RWPE1 (cell line): Measurements from ENCODE around the gene CCDC192.

Experiments used
- CTCF ChIA-PET: fragments of 350-600 bp; sonication (Branson Sonifier 250); formaldehyde crosslinking; extraction: SDS; loops from one replicate; lab custom pipeline; 2021; lab: Yijun Ruan, JAX
- POLR2A ChIA-PET: fragments of 400-600 bp; formaldehyde crosslinking; extraction: SDS; loops from one replicate; lab custom pipeline; 2020; ENCODE audit warnings: antibody characterized with exemption; ENCODE audit not compliant: low non-redundant PET; lab: Yijun Ruan, JAX
- DNase-seq: peaks from one replicate; pipeline ENCODE4 v3.0.0; 2012; ENCODE audit warnings: low spot score
- H3K27ac ChIP-seq: fragments of 450-650 bp; 2 replicates; pipeline ENCODE4 v1.5.1; 2017
- TF ChIP-seq, protein P1 (sequence below): fragments of 450-650 bp; conservative IDR thresholded peaks from 2 replicates; pipeline ENCODE4 v1.5.1; 2017; ENCODE audit warnings: low read depth, mild to moderate bottlenecking

Gene CCDC192

GRCh38 chr5:127871503-127872153 lies 168.4 kb downstream of the CCDC192 start:
- peak; percentile 22 for DNase-seq

DNA sequence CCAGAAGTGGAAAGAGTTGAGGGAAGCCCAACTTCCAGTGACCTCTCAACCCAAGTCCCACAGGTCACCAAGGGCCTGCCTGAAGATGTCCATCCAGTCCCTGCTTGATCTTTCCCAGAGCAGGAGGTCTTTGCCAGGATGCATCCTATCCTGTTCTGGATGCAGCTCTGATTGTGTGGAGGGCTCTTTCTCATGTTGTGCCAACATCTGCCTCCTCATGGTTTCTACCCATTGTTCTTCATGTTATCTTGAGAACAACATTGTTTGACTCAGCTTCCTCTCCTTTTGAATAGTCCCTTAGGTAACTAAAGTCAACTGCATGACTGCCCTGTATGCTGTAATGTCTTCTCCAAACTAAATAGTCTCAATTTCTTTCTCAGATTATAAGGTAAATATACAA lies 169.3 kb downstream of the CCDC192 start:
- peak overlapping the region; percentile 23; the same call in 1 of the 2 replicates for H3K27ac ChIP-seq
- DNase-seq, result no peak
- ChIA-PET POLR2A (no interaction called here), CTCF (interaction anchor here (1.0 to 1.9 kb wide), 2 partner anchors 114 to 329 kb away, joined by 3 to 8 read pairs; no protein-coding TSS in a partner anchor)
- TF ChIP-seq, protein P1, sequence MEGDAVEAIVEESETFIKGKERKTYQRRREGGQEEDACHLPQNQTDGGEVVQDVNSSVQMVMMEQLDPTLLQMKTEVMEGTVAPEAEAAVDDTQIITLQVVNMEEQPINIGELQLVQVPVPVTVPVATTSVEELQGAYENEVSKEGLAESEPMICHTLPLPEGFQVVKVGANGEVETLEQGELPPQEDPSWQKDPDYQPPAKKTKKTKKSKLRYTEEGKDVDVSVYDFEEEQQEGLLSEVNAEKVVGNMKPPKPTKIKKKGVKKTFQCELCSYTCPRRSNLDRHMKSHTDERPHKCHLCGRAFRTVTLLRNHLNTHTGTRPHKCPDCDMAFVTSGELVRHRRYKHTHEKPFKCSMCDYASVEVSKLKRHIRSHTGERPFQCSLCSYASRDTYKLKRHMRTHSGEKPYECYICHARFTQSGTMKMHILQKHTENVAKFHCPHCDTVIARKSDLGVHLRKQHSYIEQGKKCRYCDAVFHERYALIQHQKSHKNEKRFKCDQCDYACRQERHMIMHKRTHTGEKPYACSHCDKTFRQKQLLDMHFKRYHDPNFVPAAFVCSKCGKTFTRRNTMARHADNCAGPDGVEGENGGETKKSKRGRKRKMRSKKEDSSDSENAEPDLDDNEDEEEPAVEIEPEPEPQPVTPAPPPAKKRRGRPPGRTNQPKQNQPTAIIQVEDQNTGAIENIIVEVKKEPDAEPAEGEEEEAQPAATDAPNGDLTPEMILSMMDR, result no peak

More at GRCh38 chr5:127871503-127872153, 168.4 kb downstream of the CCDC192 start:
- POLR2A ChIA-PET, result no interaction called here
- TF ChIP-seq, protein P1, result no peak
- no peak overlapping the region for H3K27ac ChIP-seq
- CTCF ChIA-PET, result interaction anchor here (1.9 kb wide), 1 partner anchor 330 kb away, joined by 8 read pairs; no protein-coding TSS in a partner anchor

GRCh38 chr5:127875235-127876021 lies 172.2 kb downstream of the CCDC192 start:
- ChIA-PET CTCF (interaction anchor here (0.5 to 2.2 kb wide), 20 partner anchors 8 to 622 kb away, joined by 3 to 18 read pairs (median 3); partner anchors contain the start of gene SLC12A2), POLR2A (no interaction called here)
- no peak overlapping the region for H3K27ac ChIP-seq
- TF ChIP-seq, protein P1, result peak; percentile 60
- DNase-seq, result peak; percentile 64

DNA sequence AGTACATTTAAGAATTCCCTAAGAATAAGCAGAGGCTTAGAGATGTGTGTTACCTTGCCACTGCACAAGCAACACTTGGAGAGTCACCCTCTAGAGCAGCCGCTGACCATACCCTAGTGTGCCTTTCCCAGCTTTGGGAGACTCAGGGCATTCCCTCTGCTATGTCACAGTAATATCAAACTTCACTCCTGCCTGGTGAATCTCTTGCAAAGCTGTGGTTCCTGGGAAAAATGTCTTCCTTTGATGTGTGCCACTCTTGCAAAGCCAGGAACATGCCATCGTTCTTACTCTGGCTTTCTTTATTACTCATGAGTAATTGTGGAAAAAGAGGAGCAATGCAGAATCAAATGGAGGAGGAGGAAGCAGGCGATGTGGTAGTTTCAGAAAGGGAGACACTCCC lies 173.2 kb downstream of the CCDC192 start:
- no peak overlapping the region for H3K27ac ChIP-seq
- no peak for DNase-seq
- ChIA-PET POLR2A (no interaction called here), CTCF (interaction anchor here (0.5 to 2.2 kb wide), 9 partner anchors 9 to 1151 kb away, joined by 3 to 18 read pairs (median 4); no protein-coding TSS in a partner anchor)
- TF ChIP-seq, protein P1, result no peak

- ChIA-PET CTCF (interaction anchor here (0.7 to 1.0 kb wide), 5 partner anchors 13 to 323 kb away, joined by 3 to 4 read pairs (median 3); no protein-coding TSS in a partner anchor), POLR2A (no interaction called here)
- no peak overlapping the region for H3K27ac ChIP-seq
- TF ChIP-seq, protein P1, result no peak; the same call in 1 of the 2 replicates
- DNase-seq, result peak; percentile 58
Measured at GRCh38 chr5:127878174-127878750, 175.1 kb downstream of the CCDC192 start.

DNA sequence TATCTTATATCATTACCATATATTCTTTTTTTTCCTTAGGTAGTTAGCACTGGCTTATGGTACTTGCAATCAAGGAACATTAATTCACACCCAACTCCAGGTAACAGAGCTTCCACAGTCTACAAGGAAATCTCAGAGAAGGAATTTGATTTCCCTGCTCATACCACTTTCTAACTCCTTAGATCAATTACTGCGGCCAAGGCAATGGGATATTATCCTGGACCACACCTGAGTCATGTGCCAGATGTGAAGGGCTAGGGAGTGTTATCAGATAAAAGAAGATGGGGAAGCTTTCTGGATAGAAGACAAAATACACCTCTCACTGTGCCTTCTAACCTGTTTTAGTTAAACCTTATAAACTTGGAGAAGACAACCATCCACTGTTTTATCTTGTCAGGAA lies 181.2 kb downstream of the CCDC192 start:
- ChIA-PET CTCF (interaction anchor here (0.6 to 0.7 kb wide), 3 partner anchors 9 to 179 kb away, joined by 3 read pairs; no protein-coding TSS in a partner anchor), POLR2A (no interaction called here)
- TF ChIP-seq, protein P1, result no peak
- H3K27ac ChIP-seq, result no peak overlapping the region
- no peak for DNase-seq
